ENCODE results near the gene GAS5.

The GAS5 gene

GRCh38 chr1:173876732-173877131, 8.9 kb upstream of the GAS5 start:
- Histone ChIP-seq H3K9me3 (replicated peaks in 1 of 11) (peaks cover 0 to 6% (median 0%) of the 10 kb centered on the region in 11 experiments; a peak in 1 of 22 replicates), H4K20me1 (no peaks in the 10 kb centered on the region), H3K9ac (no peak overlapping the region), H3K4me3 (no peak overlapping the region), H3K27ac (no peak overlapping the region), H3K4me1 (peaks cover 0 to 12% (median 7%) of the 10 kb centered on the region in 10 experiments; a peak in 13 of 20 replicates), H3K4me2 (no peak overlapping the region), H3K36me3 (peaks cover 14 to 79% (median 30%) of the 10 kb centered on the region in 11 experiments; a peak in 20 of 22 replicates), H3K27me3 (no peaks in the 10 kb centered on the region)
- TF ChIP-seq Cebpa-rat (IDR thresholded peaks at IDR 0.05): no peak

- no peak for TF ChIP-seq Cebpa-rat (IDR thresholded peaks at IDR 0.05)
- peak overlapping the region; percentile 58 to 94 (median 86); a peak in 21 of 22 replicates for H3K4me2 ChIP-seq
- no peaks in the 10 kb centered on the region; a peak in 1 of 22 replicates for H3K9me3 ChIP-seq (replicated peaks in 1 of 11)
- no peaks in the 10 kb centered on the region for H3K27me3 ChIP-seq
- H3K4me1 ChIP-seq: peaks cover 28 to 44% (median 36%) of the 10 kb centered on the region in 10 experiments
- H4K20me1 ChIP-seq: peaks cover 5 to 11% (median 7%) of the 10 kb centered on the region in 11 experiments; a peak in 21 of 22 replicates
- no peak overlapping the region for H3K4me3 ChIP-seq
- no peak overlapping the region for H3K9ac ChIP-seq
- H3K36me3 ChIP-seq: peaks cover 20 to 55% (median 33%) of the 10 kb centered on the region in 11 experiments
- 0 out of 22 replicates have a peak overlapping the region, but pooled peaks of 2 of the 11 experiments have one; percentile 4 to 19 for H3K27ac ChIP-seq
Observed at GRCh38 chr1:173871500-173871899, 3.7 kb upstream of the GAS5 start.

- Histone ChIP-seq H3K4me2 (peak overlapping the region; percentile 58 to 94 (median 86)), H3K4me3 (no peak overlapping the region), H3K27me3 (no peaks in the 10 kb centered on the region), H3K9ac (no peak overlapping the region), H4K20me1 (peaks cover 9 to 15% (median 11%) of the 10 kb centered on the region in 11 experiments; a peak in 21 of 22 replicates), H3K27ac (peak overlapping the region in 5 of 11 experiments; percentile 4 to 26 (median 19); a peak in 2 of 22 replicates), H3K36me3 (peaks cover 20 to 55% (median 33%) of the 10 kb centered on the region in 11 experiments), H3K4me1 (peaks cover 28 to 48% (median 36%) of the 10 kb centered on the region in 10 experiments), H3K9me3 (replicated peaks in 1 of 11) (no peaks in the 10 kb centered on the region; a peak in 1 of 22 replicates)
- TF ChIP-seq Cebpa-rat (IDR thresholded peaks at IDR 0.05): no peak
Observed at GRCh38 chr1:173871091-173871490, 3.3 kb upstream of the GAS5 start.

- Histone ChIP-seq H3K4me3 (no peak overlapping the region), H3K27ac (peak overlapping the region in 7 of 11 experiments; percentile 4 to 26 (median 7); a peak in 5 of 22 replicates), H3K4me1 (peaks cover 34 to 54% (median 42%) of the 10 kb centered on the region in 10 experiments), H4K20me1 (peaks cover 15 to 21% (median 17%) of the 10 kb centered on the region in 11 experiments; a peak in 21 of 22 replicates), H3K9me3 (replicated peaks in 1 of 11) (no peaks in the 10 kb centered on the region; a peak in 1 of 22 replicates), H3K27me3 (no peaks in the 10 kb centered on the region), H3K9ac (peak overlapping the region in 4 of 11 experiments; percentile 4 to 51 (median 14); a peak in 7 of 22 replicates), H3K36me3 (peaks cover 24 to 55% (median 34%) of the 10 kb centered on the region in 11 experiments), H3K4me2 (peak overlapping the region; percentile 58 to 94 (median 86))
- no peak for TF ChIP-seq Cebpa-rat (IDR thresholded peaks at IDR 0.05)
Observed at GRCh38 chr1:173870252-173871075, 2.7 kb upstream of the GAS5 start.

- Histone ChIP-seq H3K4me1 (peaks cover 45 to 69% (median 56%) of the 10 kb centered on the region in 10 experiments), H4K20me1 (peaks cover 30 to 36% (median 32%) of the 10 kb centered on the region in 11 experiments; a peak in 21 of 22 replicates), H3K27ac (peak overlapping the region; percentile 89 to 97 (median 94)), H3K9ac (peak overlapping the region; percentile 90 to 98 (median 93)), H3K27me3 (no peaks in the 10 kb centered on the region), H3K9me3 (replicated peaks in 1 of 11) (no peaks in the 10 kb centered on the region; a peak in 1 of 22 replicates), H3K4me3 (peak overlapping the region; percentile 64 to 98 (median 91)), H3K36me3 (peaks cover 32 to 55% (median 42%) of the 10 kb centered on the region in 11 experiments), H3K4me2 (peak overlapping the region; percentile 77 to 94 (median 86))
- no peak for TF ChIP-seq Cebpa-rat (IDR thresholded peaks at IDR 0.05)
Observed at GRCh38 chr1:173869021-173869359, 1.2 kb upstream of the GAS5 start.

- H3K27me3 ChIP-seq: no peaks in the 10 kb centered on the region
- peaks cover 35 to 42% (median 38%) of the 10 kb centered on the region in 11 experiments; a peak in 21 of 22 replicates for H4K20me1 ChIP-seq
- H3K9me3 ChIP-seq (replicated peaks in 1 of 11): no peaks in the 10 kb centered on the region; a peak in 1 of 22 replicates
- H3K27ac ChIP-seq: peak within 1 kb of the TSS; percentile 89 to 97 (median 94)
- H3K4me2 ChIP-seq: peak within 1 kb of the TSS; percentile 86 to 97 (median 91)
- H3K36me3 ChIP-seq: peaks cover 38 to 55% (median 44%) of the 10 kb centered on the region in 11 experiments
- H3K4me3 ChIP-seq: peak within 1 kb of the TSS; percentile 64 to 98 (median 91)
- H3K4me1 ChIP-seq: peaks cover 45 to 70% (median 60%) of the 10 kb centered on the region in 10 experiments
- H3K9ac ChIP-seq: peak within 1 kb of the TSS; percentile 90 to 98 (median 93)
- TF ChIP-seq Cebpa-rat (IDR thresholded peaks at IDR 0.05): no peak
Observed at GRCh38 chr1:173868266-173869020, 654 bp upstream of the GAS5 start, which contains the start of gene ZBTB37. ZBTB37 (plus strand) TSS chr1:173868380; CDS start chr1:173870226, 1,846 bp downstream.

GRCh38 chr1:173867141-173867752, 542 bp downstream of the GAS5 start:
- H3K9me3 ChIP-seq (replicated peaks in 1 of 11): no peaks in the 10 kb centered on the region; a peak in 1 of 22 replicates
- peaks cover 45 to 64% (median 57%) of the 10 kb centered on the region in 10 experiments for H3K4me1 ChIP-seq
- no peaks in the 10 kb centered on the region for H3K27me3 ChIP-seq
- TF ChIP-seq Cebpa-rat (IDR thresholded peaks at IDR 0.05): no peak
- peak overlapping the region; percentile 80 to 97 (median 91) for H3K4me2 ChIP-seq
- H3K4me3 ChIP-seq: peak overlapping the region; percentile 64 to 98 (median 91)
- H3K36me3 ChIP-seq: peaks cover 50 to 66% (median 56%) of the 10 kb centered on the region in 11 experiments
- peak overlapping the region; percentile 76 to 98 (median 93) for H3K9ac ChIP-seq
- peak overlapping the region; percentile 49 to 97 (median 94); a peak in 21 of 22 replicates for H3K27ac ChIP-seq
- H4K20me1 ChIP-seq: peaks cover 44 to 54% (median 50%) of the 10 kb centered on the region in 11 experiments; a peak in 21 of 22 replicates

Measured in BLaER1 treated with 17β-estradiol and CSF1 and Interleukin-3, amounts not matched to agents 10 nM and 100 nM (cell line).